GM12865 (cell line): ENCODE data around the gene PDGFC.
"Not testable (repeated sequence)": the region's sequence is repeated elsewhere in the genome, so short reads cannot be mapped to it uniquely, and the experiment has no call there.

ENCODE experiments used
- DNase-seq: peaks from one replicate; pipeline ENCODE4 v3.0.0; 2010; ENCODE audit warnings: low read depth
- H3K4me3 ChIP-seq: 2 replicates; pipeline ENCODE4 v1.5.1; 2011; ENCODE audit warnings: mild to moderate bottlenecking, low read depth, low read length, control low read depth
- CTCF ChIP-seq: IDR thresholded peaks from 2 replicates; pipeline ENCODE4 v1.5.1; 2011; ENCODE audit warnings: low read length, control low read depth, low read depth, inconsistent platforms; ENCODE audit not compliant: insufficient read depth; ENCODE audit errors: missing control alignments

The PDGFC gene

GRCh38 chr4:156939801-156940200 is 31.8 kb downstream of the PDGFC start:
- no peak for TF ChIP-seq CTCF
- H3K4me3 ChIP-seq = no peak overlapping the region
- no peak for DNase-seq

GRCh38 chr4:156939139-156939538 is 32.5 kb downstream of the PDGFC start:
- no peak for DNase-seq
- no peak overlapping the region for H3K4me3 ChIP-seq
- TF ChIP-seq CTCF = no peak

- DNase-seq = no peak
- no peak for TF ChIP-seq CTCF
- H3K4me3 ChIP-seq = no peak overlapping the region
Observed at GRCh38 chr4:156934259-156934635, 37.4 kb downstream of the PDGFC start.

GRCh38 chr4:156933633-156934258 is 37.9 kb downstream of the PDGFC start:
- no peak for DNase-seq
- H3K4me3 ChIP-seq = no peak overlapping the region
- no peak for TF ChIP-seq CTCF

- DNase-seq, H3K4me3 ChIP-seq: not testable (repeated sequence)
Observed at GRCh38 chr4:156932360-156932759, 39.2 kb downstream of the PDGFC start.

- TF ChIP-seq CTCF = no peak
- no peak for DNase-seq
Observed at GRCh38 chr4:156931267-156931666, 40.3 kb downstream of the PDGFC start.

GRCh38 chr4:156929386-156930105 is 42.1 kb downstream of the PDGFC start:
- no peak for TF ChIP-seq CTCF
- H3K4me3 ChIP-seq = no peak overlapping the region
- no peak for DNase-seq

More at GRCh38 chr4:156931267-156931666, 40.3 kb downstream of the PDGFC start:
- H3K4me3 ChIP-seq = no peak overlapping the region
